Measurements from ENCODE around the gene HCST. TPM values are rescaled to one million over a fixed set of nuclear protein-coding genes. Genes with fewer than 3 reads are reported as not detected.

HCST gene
- total RNA-seq = 0.47 TPM in 1 of 2 replicates, not detected in the other

GRCh38 chr19:35901854-35902661, at the start of gene HCST:
Gene HCST, plus strand, starts transcription at chr19:35902529. Its CDS starts 65 bp downstream, at chr19:35902594.

GRCh38 chr19:35856546-35857149, 45.7 kb upstream of the HCST start, which contains the start of gene KIRREL2:
Gene KIRREL2, plus strand, starts transcription at chr19:35856911. Its CDS starts 209 bp downstream, at chr19:35857120.

GRCh38 chr19:35868172-35868822, 34.0 kb upstream of the HCST start, which contains the start of gene APLP1:
Gene APLP1, plus strand, starts transcription at chr19:35868574. Its CDS starts 63 bp downstream, at chr19:35868637.

GRCh38 chr19:35908010-35908441, 5.7 kb downstream of the HCST start, which contains the start of gene TYROBP:
Gene TYROBP, minus strand, starts transcription at chr19:35908295. Its CDS starts 67 bp downstream, at chr19:35908228.

GRCh38 chr19:35935911-35936737, 33.8 kb downstream of the HCST start, which contains the start of gene LRFN3:
Gene LRFN3, plus strand, starts transcription at chr19:35936374. Its CDS starts 3,052 bp downstream, at chr19:35939426.

Other genes with a start within 250 kb of the HCST start
- gene UPK1A, start 236.0 kb upstream of the HCST start, total RNA-seq = not detected in 2 replicates
- gene ZBTB32, start 198.0 kb upstream of the HCST start, total RNA-seq = not detected in 2 replicates
- gene KMT2B, start 184.5 kb upstream of the HCST start, total RNA-seq = 6.2 and 8.8 TPM in 2 replicates
- gene IGFLR1, start 160.1 kb upstream of the HCST start, total RNA-seq = 0.09 and 1.3 TPM in 2 replicates
- 2.9 and 4.8 TPM in 2 replicates for gene U2AF1L4, start 157.1 kb upstream of the HCST start, total RNA-seq
- gene PSENEN, start 156.9 kb upstream of the HCST start, total RNA-seq = 10.3 and 18.1 TPM in 2 replicates
- gene LIN37, start 154.0 kb upstream of the HCST start, total RNA-seq = 4.0 and 9.5 TPM in 2 replicates
- 0.09 and 2.8 TPM in 2 replicates for gene HSPB6, start 145.5 kb upstream of the HCST start, total RNA-seq
- gene PROSER3, start 144.4 kb upstream of the HCST start, total RNA-seq = 2.2 and 2.3 TPM in 2 replicates
- 1.3 and 1.4 TPM in 2 replicates for gene ARHGAP33, start 127.0 kb upstream of the HCST start, total RNA-seq
- not detected in 2 replicates for gene PRODH2, start 89.7 kb upstream of the HCST start, total RNA-seq
- not detected in 2 replicates for gene NPHS1, start 50.0 kb upstream of the HCST start, total RNA-seq
- under 0.01 TPM in 1 of 2 replicates, not detected in the other for gene KIRREL2, start 45.6 kb upstream of the HCST start, total RNA-seq
- gene APLP1, start 34.0 kb upstream of the HCST start, total RNA-seq = 3.4 TPM in 2 replicates
- gene NFKBID, start 2.0 kb upstream of the HCST start, total RNA-seq = 2.8 and 3.2 TPM in 2 replicates
- not detected in 2 replicates for gene TYROBP, start 5.8 kb downstream of the HCST start, total RNA-seq
- gene LRFN3, start 33.8 kb downstream of the HCST start, total RNA-seq = 1.5 and 2.8 TPM in 2 replicates
- gene SDHAF1, start 92.7 kb downstream of the HCST start, total RNA-seq = 8.3 and 9.0 TPM in 2 replicates
- gene SYNE4, start 106.3 kb downstream of the HCST start, total RNA-seq = not detected in 2 replicates
- 8.4 and 8.9 TPM in 2 replicates for gene ALKBH6, start 111.7 kb downstream of the HCST start, total RNA-seq
- gene CLIP3, start 130.3 kb downstream of the HCST start, total RNA-seq = 4.7 and 5.9 TPM in 2 replicates
- gene THAP8, start 151.8 kb downstream of the HCST start, total RNA-seq = 0.72 and 1.1 TPM in 2 replicates
- 2.4 and 3.9 TPM in 2 replicates for gene WDR62, start 152.4 kb downstream of the HCST start, total RNA-seq
- not detected in 2 replicates for gene OVOL3, start 208.6 kb downstream of the HCST start, total RNA-seq
- gene POLR2I, start 212.3 kb downstream of the HCST start, total RNA-seq = 97.7 and 150 TPM in 2 replicates
- gene TBCB, start 212.9 kb downstream of the HCST start, total RNA-seq = 184 and 230 TPM in 2 replicates
- gene CAPNS1, start 237.5 kb downstream of the HCST start, total RNA-seq = 396 and 403 TPM in 2 replicates
- 4.4 and 15.4 TPM in 2 replicates for gene COX7A1, start 249.9 kb downstream of the HCST start, total RNA-seq

Measured in endothelial cell of coronary artery (primary cell).